T-helper 9 cell (primary cell): ENCODE measurements around the gene PCDH18.
"Not testable (repeated sequence)": the region's sequence is repeated elsewhere in the genome, so short reads cannot be mapped to it uniquely, and the experiment has no call there.

Experiments
- DNase-seq: peaks from one replicate; pipeline ENCODE4 v3.0.0-alpha.2; 2020

PCDH18 gene

GRCh38 chr4:137528673-137529072 lies 3.6 kb downstream of the PCDH18 start:
- no peak for DNase-seq

GRCh38 chr4:137526681-137527080 lies 5.6 kb downstream of the PCDH18 start:
- DNase-seq = no peak

GRCh38 chr4:137524725-137525369 lies 7.4 kb downstream of the PCDH18 start:
- DNase-seq = no peak

- no peak for DNase-seq
Measured at GRCh38 chr4:137523329-137523728, 9.0 kb downstream of the PCDH18 start.

GRCh38 chr4:137521053-137521452 lies 11.2 kb downstream of the PCDH18 start:
- DNase-seq = no peak

- no peak for DNase-seq
Measured at GRCh38 chr4:137519406-137519805, 12.9 kb downstream of the PCDH18 start.

GRCh38 chr4:137517323-137517722 lies 15.0 kb downstream of the PCDH18 start:
- not testable (repeated sequence) for DNase-seq

- no peak for DNase-seq
Measured at GRCh38 chr4:137514406-137515111, 17.7 kb downstream of the PCDH18 start.

- no peak for DNase-seq
Measured at GRCh38 chr4:137510557-137511265, 21.6 kb downstream of the PCDH18 start.

- DNase-seq = no peak
Measured at GRCh38 chr4:137509855-137510282, 22.4 kb downstream of the PCDH18 start.

GRCh38 chr4:137502339-137503129 lies 29.8 kb downstream of the PCDH18 start:
- no peak for DNase-seq

GRCh38 chr4:137496267-137496666 lies 36.0 kb downstream of the PCDH18 start:
- DNase-seq = not testable (repeated sequence)

- DNase-seq = no peak
Measured at GRCh38 chr4:137495578-137495977, 36.7 kb downstream of the PCDH18 start.

GRCh38 chr4:137483313-137483959 lies 48.9 kb downstream of the PCDH18 start:
- not testable (repeated sequence) for DNase-seq

GRCh38 chr4:137479657-137480056 lies 52.6 kb downstream of the PCDH18 start:
- not testable (repeated sequence) for DNase-seq

- no peak for DNase-seq
Measured at GRCh38 chr4:137476345-137476744, 55.9 kb downstream of the PCDH18 start.

GRCh38 chr4:137474711-137475301 lies 57.5 kb downstream of the PCDH18 start:
- DNase-seq = no peak

GRCh38 chr4:137471895-137472294 lies 60.4 kb downstream of the PCDH18 start:
- DNase-seq = no peak

GRCh38 chr4:137471461-137471860 lies 60.8 kb downstream of the PCDH18 start:
- no peak for DNase-seq

- no peak for DNase-seq
Measured at GRCh38 chr4:137470806-137471205, 61.5 kb downstream of the PCDH18 start.
